Hematopoietic multipotent progenitor cell treated with erythropoietin and hydrocortisone succinate and interleukin-3 and kit ligand, for 4 days (in vitro differentiated cells): ENCODE results near the gene DENND6B.
"Not testable (repeated sequence)": the region's sequence is repeated elsewhere in the genome, so short reads cannot be mapped to it uniquely, and the experiment has no call there.

ENCODE experiments used
- DNase-seq: peaks from one replicate; pipeline ENCODE4 v3.0.0-alpha.2; 2015

The DENND6B gene

GRCh38 chr22:50338042-50338573, 11.3 kb upstream of the DENND6B start:
- DNase-seq, result no peak

GRCh38 chr22:50337262-50338041, 10.6 kb upstream of the DENND6B start:
- DNase-seq, result no peak

GRCh38 chr22:50334433-50334832, 7.6 kb upstream of the DENND6B start:
- not testable (repeated sequence) for DNase-seq

GRCh38 chr22:50329236-50329635, 2.4 kb upstream of the DENND6B start:
- DNase-seq, result peak; percentile 37

- no peak for DNase-seq
Measured at GRCh38 chr22:50327711-50328019, 853 bp upstream of the DENND6B start.

GRCh38 chr22:50326225-50326955, 422 bp downstream of the DENND6B start:
- no peak for DNase-seq

- no peak for DNase-seq
Measured at GRCh38 chr22:50325444-50326224, 1.2 kb downstream of the DENND6B start.

GRCh38 chr22:50323900-50324299, 2.9 kb downstream of the DENND6B start:
- DNase-seq, result no peak

- DNase-seq, result not testable (repeated sequence)
Measured at GRCh38 chr22:50322382-50323104, 4.3 kb downstream of the DENND6B start.

GRCh38 chr22:50320671-50321325, 6.0 kb downstream of the DENND6B start:
- no peak for DNase-seq

- DNase-seq, result no peak
Measured at GRCh38 chr22:50320116-50320515, 6.7 kb downstream of the DENND6B start.

GRCh38 chr22:50319503-50319951, 7.3 kb downstream of the DENND6B start:
- DNase-seq, result no peak

GRCh38 chr22:50318698-50319411, 8.0 kb downstream of the DENND6B start:
- DNase-seq, result no peak

GRCh38 chr22:50318356-50318697, 8.5 kb downstream of the DENND6B start:
- no peak for DNase-seq

- DNase-seq, result no peak
Measured at GRCh38 chr22:50317674-50318073, 9.1 kb downstream of the DENND6B start.

GRCh38 chr22:50317178-50317577, 9.6 kb downstream of the DENND6B start:
- DNase-seq, result no peak

GRCh38 chr22:50316114-50317065, 10.4 kb downstream of the DENND6B start:
- DNase-seq, result no peak

GRCh38 chr22:50315289-50316113, 11.3 kb downstream of the DENND6B start:
- DNase-seq, result no peak
